ENCODE measurements around the gene CDYL.

CDYL gene

GRCh38 chr6:4776131-4776492 lies at the start of gene CDYL:
TSS of gene CDYL (plus strand) at chr6:4776404. CDS start at chr6:4776784, 380 bp downstream.
- peak; percentile 35 to 92 (median 82) for DNase-seq
- intact Hi-C loops (cut with DNase I): loop anchor here (5.0 kb wide), 1 partner anchor 169 kb away; no protein-coding TSS in a partner anchor

GRCh38 chr6:4726645-4727044 lies 49.6 kb upstream of the CDYL start:
- intact Hi-C loops (cut with DNase I): no loop called here
- no peak for DNase-seq

- DNase-seq: no peak
- intact Hi-C loops (cut with DNase I): no loop called here
These were observed 49.0 kb upstream of the CDYL start for GRCh38 chr6:4727217-4727616.

GRCh38 chr6:4727671-4728435 lies 48.4 kb upstream of the CDYL start:
- intact Hi-C loops (cut with DNase I): no loop called here
- no peak for DNase-seq

GRCh38 chr6:4728436-4728769 lies 47.8 kb upstream of the CDYL start:
- intact Hi-C loops (cut with DNase I): no loop called here
- no peak for DNase-seq

- DNase-seq: no peak
- intact Hi-C loops (cut with DNase I): no loop called here
These were observed 47.3 kb upstream of the CDYL start for GRCh38 chr6:4728926-4729325.

GRCh38 chr6:4731996-4732395 lies 44.2 kb upstream of the CDYL start:
- DNase-seq: no peak
- intact Hi-C loops (cut with DNase I): no loop called here

- intact Hi-C loops (cut with DNase I): no loop called here
- DNase-seq: peak in 24 of 42 donors; percentile 2 to 45 (median 18)
These were observed 43.4 kb upstream of the CDYL start for GRCh38 chr6:4732691-4733315.

- DNase-seq: no peak
- intact Hi-C loops (cut with DNase I): no loop called here
These were observed 39.8 kb upstream of the CDYL start for GRCh38 chr6:4736371-4736873.

- DNase-seq: no peak
- intact Hi-C loops (cut with DNase I): no loop called here
These were observed 36.2 kb upstream of the CDYL start for GRCh38 chr6:4740032-4740431.

- no peak for DNase-seq
- intact Hi-C loops (cut with DNase I): no loop called here
These were observed 33.1 kb upstream of the CDYL start for GRCh38 chr6:4743062-4743461.

- intact Hi-C loops (cut with DNase I): no loop called here
- no peak for DNase-seq
These were observed 32.3 kb upstream of the CDYL start for GRCh38 chr6:4743926-4744325.

GRCh38 chr6:4747588-4747987 lies 28.6 kb upstream of the CDYL start:
- no peak for DNase-seq

GRCh38 chr6:4751823-4752464 lies 24.3 kb upstream of the CDYL start:
- DNase-seq: no peak
- intact Hi-C loops (cut with DNase I): no loop called here

More at GRCh38 chr6:4747588-4747987, 28.6 kb upstream of the CDYL start:
- intact Hi-C loops (cut with DNase I): no loop called here

GRCh38 chr6:4756247-4756646 lies 20.0 kb upstream of the CDYL start:
- intact Hi-C loops (cut with DNase I): no loop called here
- DNase-seq: no peak

- intact Hi-C loops (cut with DNase I): no loop called here
- no peak for DNase-seq
These were observed 16.2 kb upstream of the CDYL start for GRCh38 chr6:4759997-4760396.

- intact Hi-C loops (cut with DNase I): no loop called here
- peak in 6 of 42 donors; percentile 8 to 56 (median 30) for DNase-seq
These were observed 15.4 kb upstream of the CDYL start for GRCh38 chr6:4760773-4761172.

GRCh38 chr6:4762294-4762693 lies 13.9 kb upstream of the CDYL start:
- intact Hi-C loops (cut with DNase I): no loop called here
- DNase-seq: no peak

GRCh38 chr6:4763921-4764320 lies 12.3 kb upstream of the CDYL start:
- intact Hi-C loops (cut with DNase I): no loop called here
- no peak for DNase-seq

- intact Hi-C loops (cut with DNase I): no loop called here
These were observed 7.4 kb upstream of the CDYL start for GRCh38 chr6:4768815-4769214.

More at GRCh38 chr6:4768815-4769214, 7.4 kb upstream of the CDYL start:
- DNase-seq: no peak

Measured in head of caudate nucleus (tissue), 42 donors.